ENCODE measurements around the gene ZCCHC7.

The ZCCHC7 gene

DNA sequence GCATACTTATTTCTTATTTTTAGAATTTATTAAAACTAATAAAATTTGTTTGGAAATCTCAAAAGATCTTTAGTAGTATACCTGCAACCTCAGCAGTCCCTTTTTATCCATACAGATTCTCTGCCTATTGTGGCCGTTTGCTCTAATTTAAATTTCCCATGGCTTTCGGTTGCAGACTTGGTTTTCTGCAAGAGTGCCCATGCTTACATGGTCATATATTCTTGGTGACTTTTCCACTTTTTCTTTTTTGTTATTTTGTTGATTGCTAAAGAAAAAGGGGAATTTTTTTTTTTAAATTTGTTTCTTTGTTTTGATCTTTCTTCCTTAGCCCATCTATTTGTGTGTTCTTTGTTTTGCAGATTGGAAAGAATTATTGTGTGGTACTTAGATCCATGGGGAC lies 20.6 kb downstream of the ZCCHC7 start:
- POLR2A ChIA-PET = no interaction called here
- no peak overlapping the region for H3K4me3 ChIP-seq (ENCODE audit: low read depth, low read length)
- TF ChIP-seq, protein P1, sequence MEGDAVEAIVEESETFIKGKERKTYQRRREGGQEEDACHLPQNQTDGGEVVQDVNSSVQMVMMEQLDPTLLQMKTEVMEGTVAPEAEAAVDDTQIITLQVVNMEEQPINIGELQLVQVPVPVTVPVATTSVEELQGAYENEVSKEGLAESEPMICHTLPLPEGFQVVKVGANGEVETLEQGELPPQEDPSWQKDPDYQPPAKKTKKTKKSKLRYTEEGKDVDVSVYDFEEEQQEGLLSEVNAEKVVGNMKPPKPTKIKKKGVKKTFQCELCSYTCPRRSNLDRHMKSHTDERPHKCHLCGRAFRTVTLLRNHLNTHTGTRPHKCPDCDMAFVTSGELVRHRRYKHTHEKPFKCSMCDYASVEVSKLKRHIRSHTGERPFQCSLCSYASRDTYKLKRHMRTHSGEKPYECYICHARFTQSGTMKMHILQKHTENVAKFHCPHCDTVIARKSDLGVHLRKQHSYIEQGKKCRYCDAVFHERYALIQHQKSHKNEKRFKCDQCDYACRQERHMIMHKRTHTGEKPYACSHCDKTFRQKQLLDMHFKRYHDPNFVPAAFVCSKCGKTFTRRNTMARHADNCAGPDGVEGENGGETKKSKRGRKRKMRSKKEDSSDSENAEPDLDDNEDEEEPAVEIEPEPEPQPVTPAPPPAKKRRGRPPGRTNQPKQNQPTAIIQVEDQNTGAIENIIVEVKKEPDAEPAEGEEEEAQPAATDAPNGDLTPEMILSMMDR (IDR thresholded peaks at IDR 0.05; ENCODE audit: insufficient read depth, low read length, missing control alignments) = no peak
- no peak for DNase-seq (ENCODE audit: low read depth, low spot score)
- CTCF ChIA-PET = no interaction called here

DNA sequence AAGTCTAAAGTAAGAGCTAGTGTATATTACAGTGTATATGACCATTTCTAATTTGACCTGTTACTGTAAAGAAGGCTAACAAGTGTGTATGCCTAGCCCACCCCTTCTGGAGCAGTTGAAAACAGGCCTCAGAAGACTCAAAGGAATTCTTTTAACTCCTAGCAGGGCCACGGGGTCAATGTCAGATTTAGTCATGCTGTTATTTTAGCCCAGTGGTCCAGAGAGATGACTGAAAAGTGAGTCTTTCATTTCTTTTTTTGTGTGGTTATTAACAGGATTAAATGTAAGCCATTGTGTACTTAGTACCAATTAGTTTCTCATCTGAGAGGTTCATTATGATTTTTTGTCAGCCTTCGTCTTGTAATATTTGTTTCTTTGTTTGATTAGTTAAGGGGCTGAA lies 24.4 kb downstream of the ZCCHC7 start:
- ChIA-PET CTCF (no interaction called here), POLR2A (no interaction called here)
- TF ChIP-seq, protein P1 (IDR thresholded peaks at IDR 0.05; ENCODE audit: insufficient read depth, low read length, missing control alignments) = no peak
- H3K4me3 ChIP-seq (ENCODE audit: low read depth, low read length) = no peak overlapping the region
- DNase-seq (ENCODE audit: low read depth, low spot score) = no peak

DNA sequence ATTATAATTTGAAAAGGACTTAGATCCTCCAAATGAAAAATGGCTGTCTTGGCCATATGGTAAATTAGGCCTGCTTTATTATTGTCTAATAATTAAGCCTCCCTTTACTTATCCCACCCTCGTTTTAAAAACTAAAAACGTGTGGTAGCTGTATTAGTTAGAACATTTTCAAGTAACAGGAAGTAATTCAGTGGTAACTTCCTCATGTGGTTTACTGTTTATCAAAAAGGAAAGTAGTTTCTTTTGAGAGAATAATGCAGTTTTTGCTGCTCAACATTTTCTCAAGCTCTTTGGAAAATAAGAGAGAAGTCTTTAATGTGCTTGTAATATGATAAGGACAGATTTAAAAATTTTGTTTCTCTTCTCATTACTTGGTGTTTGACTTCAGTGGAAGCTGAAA lies 26.0 kb downstream of the ZCCHC7 start:
- H3K4me3 ChIP-seq (ENCODE audit: low read depth, low read length) = no peak overlapping the region
- ChIA-PET CTCF (no interaction called here), POLR2A (no interaction called here)
- TF ChIP-seq, protein P1 (IDR thresholded peaks at IDR 0.05; ENCODE audit: insufficient read depth, low read length, missing control alignments) = no peak
- no peak for DNase-seq (ENCODE audit: low read depth, low spot score)

DNA sequence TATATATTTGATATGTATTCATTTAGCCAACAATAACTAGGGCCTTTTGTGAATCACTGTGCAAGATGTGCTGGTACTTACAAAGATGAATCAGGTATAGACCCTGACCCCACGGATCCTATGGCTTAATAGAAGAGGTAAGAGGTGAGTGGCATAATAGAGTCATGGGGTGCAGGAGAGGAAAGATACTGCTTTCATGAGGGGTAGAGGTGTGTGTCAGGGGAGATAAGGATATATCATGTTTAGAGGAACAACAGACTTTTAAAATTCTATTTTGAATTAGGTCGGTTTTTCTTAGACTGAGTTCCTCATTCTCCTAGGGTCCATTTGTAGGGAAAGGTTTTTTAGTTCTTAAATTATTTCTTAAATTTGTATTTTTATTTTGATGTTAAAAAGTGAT lies 27.8 kb downstream of the ZCCHC7 start:
- ChIA-PET CTCF (no interaction called here), POLR2A (no interaction called here)
- no peak overlapping the region for H3K4me3 ChIP-seq (ENCODE audit: low read depth, low read length)
- TF ChIP-seq, protein P1 (IDR thresholded peaks at IDR 0.05; ENCODE audit: insufficient read depth, low read length, missing control alignments) = no peak
- DNase-seq (ENCODE audit: low read depth, low spot score) = no peak

DNA sequence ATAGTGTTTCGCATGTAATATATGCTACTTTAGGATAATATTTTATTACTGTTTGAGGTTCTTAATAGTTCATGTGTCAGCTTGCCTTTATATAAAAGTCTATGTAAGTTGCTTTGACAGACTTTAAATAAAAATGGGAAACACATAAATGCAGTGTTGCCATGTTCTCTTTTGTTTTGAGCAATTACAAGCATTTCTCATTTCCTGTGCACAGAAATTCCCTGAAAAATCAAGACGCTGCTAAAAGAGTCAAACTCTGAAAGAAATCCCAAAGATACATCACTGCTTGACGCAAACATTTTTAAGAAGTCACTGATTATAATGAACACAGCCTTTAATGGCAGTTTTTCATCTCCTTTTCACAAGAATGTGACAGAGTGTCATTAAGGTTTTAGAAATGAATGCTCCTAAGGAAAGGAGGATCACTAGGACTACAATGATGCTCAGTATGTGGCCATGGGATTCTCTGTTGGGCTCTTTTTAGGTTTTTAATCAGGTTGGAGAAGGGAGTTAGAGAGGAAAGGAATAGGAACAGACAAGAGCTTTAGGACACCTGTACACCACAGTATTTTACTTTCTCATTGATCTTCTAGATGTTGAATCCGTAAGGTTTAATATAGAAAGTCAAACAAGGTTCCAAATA lies 29.4 kb downstream of the ZCCHC7 start:
- CTCF ChIA-PET = no interaction called here
- TF ChIP-seq, protein P1 (IDR thresholded peaks at IDR 0.05; ENCODE audit: insufficient read depth, low read length, missing control alignments) = no peak

DNA sequence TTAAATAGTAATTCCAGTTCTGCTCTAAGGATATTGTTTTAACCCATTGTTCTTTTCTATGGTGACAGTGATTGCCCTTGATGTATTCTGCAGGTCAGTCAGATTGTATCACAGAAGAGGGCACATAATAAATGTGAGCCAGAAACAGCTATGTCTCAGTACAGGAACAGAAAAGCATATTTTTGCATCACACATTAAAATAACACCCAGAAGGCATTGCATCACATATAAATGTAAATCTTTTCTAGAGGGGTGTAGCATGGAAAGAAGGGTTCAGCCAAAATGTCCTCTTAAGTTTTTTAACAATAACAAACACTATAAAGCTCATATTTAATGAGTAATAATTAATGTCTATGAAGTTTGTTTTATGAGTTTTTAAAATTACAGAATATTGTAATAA lies 30.0 kb downstream of the ZCCHC7 start:
- CTCF ChIA-PET = no interaction called here
- H3K4me3 ChIP-seq (ENCODE audit: low read depth, low read length) = no peak overlapping the region
- POLR2A ChIA-PET = no interaction called here
- TF ChIP-seq, protein P1 (IDR thresholded peaks at IDR 0.05; ENCODE audit: insufficient read depth, low read length, missing control alignments) = no peak
- DNase-seq (ENCODE audit: low read depth, low spot score) = no peak

More for the DNA sequence above, 29.4 kb downstream of the ZCCHC7 start:
- DNase-seq (ENCODE audit: low read depth, low spot score) = no peak
- no peak overlapping the region for H3K4me3 ChIP-seq (ENCODE audit: low read depth, low read length)
- POLR2A ChIA-PET = no interaction called here

Data from AG04449 (cell line).